GM19324 (cell line): Measurements from ENCODE around the gene ABCA6.

Experiments
- ATAC-seq: cut with Tn5 transposase; IDR thresholded peaks from one replicate; pipeline ENCODE4 v1.9.1; 2021; ENCODE audit warnings: mild to moderate bottlenecking, moderate library complexity; ENCODE audit not compliant: unreplicated experiment, low FRiP score

Gene ABCA6

GRCh38 chr17:69056179-69056823 is 85.4 kb downstream of the ABCA6 start:
- ATAC-seq: no peak

DNA sequence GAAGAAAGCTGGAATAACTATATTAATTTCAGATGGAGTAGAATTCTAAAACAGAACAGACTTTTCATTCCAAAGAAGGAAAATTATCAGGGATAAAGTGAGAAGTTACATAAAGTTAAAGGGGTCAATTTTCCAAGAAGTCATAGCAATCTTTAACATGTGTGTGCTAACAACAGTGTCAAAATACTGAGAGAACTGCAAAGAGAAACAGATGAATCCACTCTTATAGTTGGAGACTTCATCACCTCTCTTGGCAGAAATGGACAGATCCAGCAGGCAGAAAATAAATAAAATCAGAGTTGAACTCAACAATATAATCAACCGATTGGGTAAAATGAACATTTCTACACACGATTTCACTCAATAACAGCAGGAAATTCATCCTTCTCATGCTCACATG is 86.4 kb downstream of the ABCA6 start:
- ATAC-seq: no peak

- no peak for ATAC-seq
Measured at GRCh38 chr17:69050999-69051775, 90.5 kb downstream of the ABCA6 start.

DNA sequence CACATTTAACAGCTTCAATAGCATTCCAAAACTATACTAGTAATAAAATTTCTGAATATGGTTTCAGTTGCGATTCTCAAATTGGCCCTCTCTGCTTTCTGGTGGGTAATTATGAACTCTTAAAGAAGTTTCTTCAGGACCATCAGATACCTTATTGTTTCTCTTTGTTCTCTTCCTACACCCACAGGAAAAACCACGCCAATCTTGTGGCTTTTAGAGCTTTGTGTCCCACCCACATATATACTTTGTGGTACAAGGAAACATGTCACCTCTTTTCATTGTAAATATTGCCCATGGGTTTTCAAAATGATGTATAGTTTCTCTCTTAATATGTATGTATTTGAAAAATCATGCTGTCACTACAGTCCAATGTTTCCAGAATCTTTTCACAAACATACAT is 93.1 kb downstream of the ABCA6 start:
- ATAC-seq: no peak

DNA sequence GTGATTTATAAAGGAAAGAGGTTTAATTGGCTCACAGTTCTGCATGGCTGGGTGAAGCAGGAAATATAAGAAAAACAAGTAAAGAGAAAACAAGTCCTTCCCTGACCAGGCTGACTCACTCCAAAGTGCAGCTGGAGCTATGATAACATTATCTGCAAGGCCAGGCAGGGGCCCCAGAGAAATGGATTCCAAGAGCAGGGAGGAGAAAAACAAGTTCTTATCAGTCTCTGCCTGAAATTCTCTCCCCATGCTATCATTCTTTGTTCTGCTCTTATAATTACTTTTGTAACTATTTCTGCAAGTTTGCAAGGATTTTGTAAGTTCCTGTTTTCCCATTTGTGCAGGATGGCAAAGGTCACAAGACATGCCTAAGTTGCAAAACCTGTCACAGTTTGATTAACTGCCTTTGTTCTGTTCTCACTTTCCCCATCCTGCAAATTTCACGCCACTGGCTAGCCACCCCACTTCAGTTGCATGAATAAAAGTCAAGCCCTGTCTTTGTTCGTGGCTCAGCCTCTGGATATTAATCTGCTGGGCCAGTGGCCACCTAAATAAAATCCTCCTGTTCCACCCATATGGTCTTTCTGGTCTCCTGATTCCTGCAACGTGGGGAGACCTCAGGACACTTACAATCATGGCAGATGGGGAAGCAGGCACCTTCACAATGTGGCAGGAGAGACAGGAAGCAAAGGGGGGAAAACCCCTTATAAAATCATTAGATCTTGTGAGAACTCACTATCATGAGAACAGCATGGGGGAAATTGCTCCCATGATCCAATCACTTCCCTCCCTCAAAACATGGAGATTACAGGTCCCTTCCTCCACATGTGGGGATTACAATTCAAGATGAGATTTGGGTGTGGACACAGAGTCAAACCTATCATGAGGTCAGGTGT is 94.1 kb downstream of the ABCA6 start:
- ATAC-seq: no peak

- ATAC-seq: no peak
Measured at GRCh38 chr17:69046121-69046807, 95.4 kb downstream of the ABCA6 start.

GRCh38 chr17:69045646-69046045 is 96.0 kb downstream of the ABCA6 start:
- no peak for ATAC-seq

- ATAC-seq: no peak
Measured at GRCh38 chr17:69044371-69044770, 97.3 kb downstream of the ABCA6 start.

DNA sequence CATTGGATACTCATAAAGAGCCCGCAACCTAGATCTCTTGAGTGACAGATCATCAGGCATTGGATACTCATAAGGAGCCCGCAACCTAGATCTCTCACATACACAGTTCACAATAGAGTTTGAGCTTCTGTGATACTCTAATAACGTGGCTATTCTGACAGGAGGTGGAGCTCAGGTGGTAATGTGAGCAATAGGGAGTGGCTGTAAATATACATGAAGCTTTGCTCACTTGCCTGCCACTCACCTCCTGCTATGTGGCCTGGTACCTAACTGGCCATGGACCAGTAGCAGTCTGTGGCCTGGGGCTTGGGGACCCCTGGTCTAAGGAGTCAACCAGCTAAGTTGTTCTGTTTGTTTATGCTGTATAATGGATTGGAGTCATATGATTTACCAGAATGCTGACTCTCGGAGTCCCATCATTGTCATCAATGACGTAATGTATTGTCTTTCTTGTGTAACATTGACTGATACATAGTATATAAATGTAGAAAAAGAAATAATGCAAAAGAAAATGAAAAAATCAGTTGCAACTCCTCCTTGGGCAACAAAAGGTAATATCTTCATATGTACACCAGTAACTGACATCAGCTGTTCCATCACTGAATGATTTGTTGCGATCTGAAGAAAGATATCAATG is 98.5 kb downstream of the ABCA6 start:
- no peak for ATAC-seq

GRCh38 chr17:69042308-69042707 is 99.4 kb downstream of the ABCA6 start:
- ATAC-seq: no peak

DNA sequence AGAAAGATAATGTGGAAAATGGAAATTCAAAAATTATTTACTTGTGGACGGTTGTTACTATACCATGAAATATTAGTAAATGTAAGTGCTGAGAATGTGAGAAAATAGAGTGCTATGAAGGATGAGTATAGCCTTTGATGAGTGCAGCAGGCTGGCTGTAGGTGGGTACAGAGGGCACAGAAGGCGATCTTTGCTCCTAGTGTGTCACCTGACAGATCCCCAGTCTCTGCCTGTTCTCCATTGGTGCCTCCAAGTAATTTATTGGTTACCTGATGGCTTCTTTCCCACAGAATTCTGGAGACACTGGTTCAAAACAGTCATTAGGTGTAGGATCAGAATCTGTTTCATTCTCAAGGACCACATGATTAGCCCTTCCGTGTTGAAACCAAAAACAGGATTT is 109.9 kb downstream of the ABCA6 start:
- ATAC-seq: no peak

DNA sequence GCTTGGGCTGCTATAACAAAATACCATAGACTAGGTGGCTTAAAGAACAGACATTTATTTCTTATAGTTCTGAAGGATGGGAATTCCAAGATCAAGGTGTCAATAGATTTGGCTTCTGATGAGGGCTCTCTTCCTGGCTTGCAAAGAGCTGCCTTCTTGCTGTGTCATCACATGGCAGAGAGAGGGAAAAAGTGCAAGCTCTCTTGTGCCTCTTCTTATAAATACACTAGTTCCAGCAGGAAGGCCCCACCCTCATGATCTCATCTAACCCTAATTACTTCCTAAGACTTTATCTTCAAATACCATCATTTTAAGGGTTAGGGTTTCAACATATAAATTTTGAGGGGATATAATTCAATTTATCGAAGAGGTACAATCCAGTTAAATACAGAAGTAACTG is 111.5 kb downstream of the ABCA6 start:
- ATAC-seq: no peak
